ENCODE data around the gene SAC3D1.

Gene SAC3D1

DNA sequence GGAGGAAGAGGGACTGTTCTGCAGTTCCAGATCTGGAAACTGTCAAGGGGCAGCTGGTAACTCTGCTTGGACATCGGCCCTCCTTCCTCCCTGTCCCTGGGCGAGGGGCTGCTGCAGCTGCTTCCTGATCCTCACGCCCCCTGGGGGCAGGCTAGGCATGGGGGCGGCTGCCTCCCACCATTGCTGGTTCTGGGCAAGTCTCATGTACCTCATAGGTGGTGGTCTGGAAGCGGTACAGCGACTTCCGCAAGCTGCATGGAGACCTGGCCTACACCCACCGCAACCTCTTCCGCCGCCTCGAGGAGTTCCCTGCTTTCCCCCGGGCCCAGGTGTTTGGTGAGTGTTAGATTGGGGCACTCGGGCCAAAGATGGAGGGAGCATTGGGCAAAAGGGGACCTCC is 8.8 kb upstream of the SAC3D1 start:
- Histone ChIP-seq H3K36me3 (replicated peaks in 1 of 2; ENCODE audit: control insufficient read depth in 2 of 2, insufficient read depth in 2 of 2, low read length in 2 of 2) (peaks cover 10 to 33% of the 10 kb centered on the region in 2 donors), H4K8ac (ENCODE audit: low read depth, low read length) (no peak overlapping the region), H2BK12ac (ENCODE audit: low read length) (no peak overlapping the region), H2AFZ (ENCODE audit: low read length) (no peak overlapping the region), H2BK5ac (ENCODE audit: low read length) (no peak overlapping the region), H3K14ac (ENCODE audit: low read length) (no peak overlapping the region), H3K79me1 (ENCODE audit: low read depth, low read length) (no peaks in the 10 kb centered on the region), H3K27ac (replicated peaks; ENCODE audit: low read length) (no peak overlapping the region), H3K4me1 (ENCODE audit: control insufficient read depth in 2 of 2, insufficient read depth in 1 of 2, low read depth in 1 of 2, low read length in 2 of 2) (peaks cover 0 to 4% of the 10 kb centered on the region in 2 donors), H3K4me3 (ENCODE audit: low read length in 2 of 2) (no peak overlapping the region), H3K4ac (ENCODE audit: low read length) (no peak overlapping the region), H3K9ac (ENCODE audit: low read depth, low read length, poor library complexity) (no peak overlapping the region), H3K23ac (ENCODE audit: low read depth, low read length, poor library complexity) (no peak overlapping the region), H2BK15ac (ENCODE audit: low read length) (no peak overlapping the region), H3K27me3 (ENCODE audit: control insufficient read depth in 3 of 3, insufficient read depth in 3 of 3, low read depth in 1 of 3, low read length in 3 of 3) (no peaks in the 10 kb centered on the region), H3K18ac (ENCODE audit: low read length) (no peak overlapping the region), H3K4me2 (ENCODE audit: insufficient read depth, low read length, poor library complexity, severe bottlenecking) (no peak overlapping the region), H2BK120ac (ENCODE audit: low read depth, low read length) (no peak overlapping the region), H3K9me3 (replicated peaks in 1 of 2; ENCODE audit: control insufficient read depth in 2 of 2, insufficient read depth in 1 of 2, low read depth in 1 of 2, low read length in 2 of 2) (no peaks in the 10 kb centered on the region), H2AK5ac (ENCODE audit: low read depth, low read length) (no peak overlapping the region), H4K91ac (ENCODE audit: low read depth, low read length, poor library complexity) (no peak overlapping the region)
- no peak for DNase-seq (ENCODE audit: low spot score)
- WGBS, 2 donors (ENCODE audit: extremely low coverage in 2 of 2, insufficient read length in 2 of 2, insufficient replicate concordance in 1 of 2) = no CpG with 5 or more reads among the region's 13 CpGs

- no peak overlapping the region for H3K4me2 ChIP-seq (ENCODE audit: insufficient read depth, low read length, poor library complexity, severe bottlenecking)
- H2AK5ac ChIP-seq (ENCODE audit: low read depth, low read length) = no peak overlapping the region
- H2BK120ac ChIP-seq (ENCODE audit: low read depth, low read length) = no peak overlapping the region
- H3K4ac ChIP-seq (ENCODE audit: low read length) = no peak overlapping the region
- no peak overlapping the region for H2AFZ ChIP-seq (ENCODE audit: low read length)
- H4K8ac ChIP-seq (ENCODE audit: low read depth, low read length) = no peak overlapping the region
- H4K91ac ChIP-seq (ENCODE audit: low read depth, low read length, poor library complexity) = no peak overlapping the region
- no peaks in the 10 kb centered on the region for H3K4me1 ChIP-seq (ENCODE audit: control insufficient read depth in 2 of 2, insufficient read depth in 1 of 2, low read depth in 1 of 2, low read length in 2 of 2)
- H3K4me3 ChIP-seq (ENCODE audit: low read length in 2 of 2) = no peak overlapping the region
- H3K9ac ChIP-seq (ENCODE audit: low read depth, low read length, poor library complexity) = no peak overlapping the region
- no peak overlapping the region for H3K14ac ChIP-seq (ENCODE audit: low read length)
- H3K23ac ChIP-seq (ENCODE audit: low read depth, low read length, poor library complexity) = no peak overlapping the region
- H3K36me3 ChIP-seq (replicated peaks in 1 of 2; ENCODE audit: control insufficient read depth in 2 of 2, insufficient read depth in 2 of 2, low read length in 2 of 2) = peaks cover 19 to 49% of the 10 kb centered on the region in 2 donors
- H2BK15ac ChIP-seq (ENCODE audit: low read length) = no peak overlapping the region
- H2BK12ac ChIP-seq (ENCODE audit: low read length) = no peak overlapping the region
- no peaks in the 10 kb centered on the region for H3K9me3 ChIP-seq (replicated peaks in 1 of 2; ENCODE audit: control insufficient read depth in 2 of 2, insufficient read depth in 1 of 2, low read depth in 1 of 2, low read length in 2 of 2)
- H3K18ac ChIP-seq (ENCODE audit: low read length) = no peak overlapping the region
- H2BK5ac ChIP-seq (ENCODE audit: low read length) = no peak overlapping the region
- no peaks in the 10 kb centered on the region for H3K79me1 ChIP-seq (ENCODE audit: low read depth, low read length)
- WGBS, 2 donors (ENCODE audit: extremely low coverage in 2 of 2, insufficient read length in 2 of 2, insufficient replicate concordance in 1 of 2) = no CpG with 5 or more reads among the region's 2 CpGs
- H3K27me3 ChIP-seq (ENCODE audit: control insufficient read depth in 3 of 3, insufficient read depth in 3 of 3, low read depth in 1 of 3, low read length in 3 of 3) = no peaks in the 10 kb centered on the region
- H3K27ac ChIP-seq (replicated peaks; ENCODE audit: low read length) = no peak overlapping the region
- no peak for DNase-seq (ENCODE audit: low spot score)
Measured at GRCh38 chr11:65034423-65034822, 6.6 kb upstream of the SAC3D1 start.

GRCh38 chr11:65035579-65035978 is 5.4 kb upstream of the SAC3D1 start:
- Histone ChIP-seq H3K79me1 (ENCODE audit: low read depth, low read length) (no peaks in the 10 kb centered on the region), H3K4me3 (ENCODE audit: low read length in 2 of 2) (no peak overlapping the region), H2BK15ac (ENCODE audit: low read length) (no peak overlapping the region), H3K23ac (ENCODE audit: low read depth, low read length, poor library complexity) (no peak overlapping the region), H2BK120ac (ENCODE audit: low read depth, low read length) (no peak overlapping the region), H3K9ac (ENCODE audit: low read depth, low read length, poor library complexity) (no peak overlapping the region), H3K14ac (ENCODE audit: low read length) (no peak overlapping the region), H4K8ac (ENCODE audit: low read depth, low read length) (no peak overlapping the region), H3K36me3 (replicated peaks in 1 of 2; ENCODE audit: control insufficient read depth in 2 of 2, insufficient read depth in 2 of 2, low read length in 2 of 2) (peaks cover 19 to 52% of the 10 kb centered on the region in 2 donors), H3K27ac (replicated peaks; ENCODE audit: low read length) (no peak overlapping the region), H2BK5ac (ENCODE audit: low read length) (no peak overlapping the region), H3K27me3 (ENCODE audit: control insufficient read depth in 3 of 3, insufficient read depth in 3 of 3, low read depth in 1 of 3, low read length in 3 of 3) (no peaks in the 10 kb centered on the region), H3K18ac (ENCODE audit: low read length) (no peak overlapping the region), H3K4ac (ENCODE audit: low read length) (no peak overlapping the region), H3K9me3 (replicated peaks in 1 of 2; ENCODE audit: control insufficient read depth in 2 of 2, insufficient read depth in 1 of 2, low read depth in 1 of 2, low read length in 2 of 2) (no peaks in the 10 kb centered on the region), H2AK5ac (ENCODE audit: low read depth, low read length) (no peak overlapping the region), H3K4me2 (ENCODE audit: insufficient read depth, low read length, poor library complexity, severe bottlenecking) (no peak overlapping the region), H4K91ac (ENCODE audit: low read depth, low read length, poor library complexity) (no peak overlapping the region), H2AFZ (ENCODE audit: low read length) (no peak overlapping the region), H2BK12ac (ENCODE audit: low read length) (no peak overlapping the region), H3K4me1 (ENCODE audit: control insufficient read depth in 2 of 2, insufficient read depth in 1 of 2, low read depth in 1 of 2, low read length in 2 of 2) (peaks cover 1 to 2% of the 10 kb centered on the region in 2 donors)
- no peak for DNase-seq (ENCODE audit: low spot score)
- WGBS, 2 donors (ENCODE audit: extremely low coverage in 2 of 2, insufficient read length in 2 of 2, insufficient replicate concordance in 1 of 2) = no CpG with 5 or more reads among the region's 11 CpGs

DNA sequence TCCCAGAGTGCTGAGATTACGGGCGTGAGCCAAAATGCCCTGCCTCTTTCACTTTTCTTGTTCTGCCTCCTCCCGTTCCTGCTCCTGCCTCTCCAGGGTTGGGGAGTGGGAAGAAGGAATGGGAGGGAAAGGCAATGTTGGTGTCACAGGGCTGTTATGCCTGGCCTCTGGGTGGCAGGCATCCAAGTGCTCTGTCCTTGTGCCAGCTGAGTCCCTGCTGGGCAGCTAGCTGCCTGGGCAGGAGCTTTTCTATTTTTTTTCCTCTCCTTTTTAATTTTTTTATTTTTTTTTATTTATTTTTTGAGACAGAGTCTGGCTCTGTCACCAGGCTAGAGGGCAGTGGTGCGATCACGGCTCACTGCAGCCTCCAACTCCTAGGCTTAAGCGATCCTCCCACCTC is 4.1 kb upstream of the SAC3D1 start:
- H3K23ac ChIP-seq (ENCODE audit: low read depth, low read length, poor library complexity) = no peak overlapping the region

More for the DNA sequence above, 4.1 kb upstream of the SAC3D1 start:
- no peak overlapping the region for H2AFZ ChIP-seq (ENCODE audit: low read length)
- H3K27me3 ChIP-seq (ENCODE audit: control insufficient read depth in 3 of 3, insufficient read depth in 3 of 3, low read depth in 1 of 3, low read length in 3 of 3) = no peaks in the 10 kb centered on the region
- no peak overlapping the region for H3K14ac ChIP-seq (ENCODE audit: low read length)
- H3K18ac ChIP-seq (ENCODE audit: low read length) = no peak overlapping the region
- peaks cover 1 to 2% of the 10 kb centered on the region in 2 donors for H3K4me1 ChIP-seq (ENCODE audit: control insufficient read depth in 2 of 2, insufficient read depth in 1 of 2, low read depth in 1 of 2, low read length in 2 of 2)
- no peak overlapping the region for H4K8ac ChIP-seq (ENCODE audit: low read depth, low read length)
- DNase-seq (ENCODE audit: low spot score) = no peak
- H3K36me3 ChIP-seq (replicated peaks in 1 of 2; ENCODE audit: control insufficient read depth in 2 of 2, insufficient read depth in 2 of 2, low read length in 2 of 2) = peaks cover 19 to 52% of the 10 kb centered on the region in 2 donors
- H3K4ac ChIP-seq (ENCODE audit: low read length) = no peak overlapping the region
- no peak overlapping the region for H2AK5ac ChIP-seq (ENCODE audit: low read depth, low read length)
- H3K4me3 ChIP-seq (ENCODE audit: low read length in 2 of 2) = no peak overlapping the region
- H3K9ac ChIP-seq (ENCODE audit: low read depth, low read length, poor library complexity) = no peak overlapping the region
- no peak overlapping the region for H2BK120ac ChIP-seq (ENCODE audit: low read depth, low read length)
- no peak overlapping the region for H2BK15ac ChIP-seq (ENCODE audit: low read length)
- no peak overlapping the region for H3K4me2 ChIP-seq (ENCODE audit: insufficient read depth, low read length, poor library complexity, severe bottlenecking)
- H2BK5ac ChIP-seq (ENCODE audit: low read length) = no peak overlapping the region
- no CpG with 5 or more reads among the region's 6 CpGs for WGBS, 2 donors (ENCODE audit: extremely low coverage in 2 of 2, insufficient read length in 2 of 2, insufficient replicate concordance in 1 of 2)
- no peaks in the 10 kb centered on the region for H3K9me3 ChIP-seq (replicated peaks in 1 of 2; ENCODE audit: control insufficient read depth in 2 of 2, insufficient read depth in 1 of 2, low read depth in 1 of 2, low read length in 2 of 2)
- peaks cover 2% of the 10 kb centered on the region for H3K79me1 ChIP-seq (ENCODE audit: low read depth, low read length)
- no peak overlapping the region for H3K27ac ChIP-seq (replicated peaks; ENCODE audit: low read length)
- no peak overlapping the region for H4K91ac ChIP-seq (ENCODE audit: low read depth, low read length, poor library complexity)
- H2BK12ac ChIP-seq (ENCODE audit: low read length) = no peak overlapping the region

All from neuronal stem cell (in vitro differentiated cells).